Left ventricle myocardium superior (tissue), 1 donor: ENCODE data around the gene LRRC4C. TPM values are rescaled to one million over a fixed set of nuclear protein-coding genes. Genes with fewer than 3 reads are reported as not detected.

ENCODE experiments used
- ATAC-seq: fragments of 200-7000 bp; cut with Tn5 transposase; one replicate; pipeline ENCODE4 v1.9.1; 2020; ENCODE audit warnings: mild to moderate bottlenecking, moderate library complexity
- DNase-seq: peaks from one replicate; pipeline ENCODE4 v3.0.0-alpha.2; 2020
- intact Hi-C: fragments of 100-400 bp; cut with micrococcal nuclease; formaldehyde crosslinking; loops from one replicate; pipeline ENCODE4 v1.11.0; 2022
- total RNA-seq: library from RNA; stranded (reverse); fragmentation: NEBNext Ultra II Directional; extraction: Animal tissue kit (Norgen Biotek cat#: 25700); gene quantifications from one replicate; pipeline ENCODE4 v1.2.1, GENCODE V29; 2021
- donor health status: DM: no; HTN: yes; CAD: no; lungs with severe emphysema.

LRRC4C gene
- total RNA-seq, 1 donor from 2014 or later: 0.57 TPM

GRCh38 chr11:40268551-40268950 lies 1190.9 kb downstream of the LRRC4C start:
- DNase-seq: no peak
- intact Hi-C loops: no loop called here
- ATAC-seq: no peak

- DNase-seq: no peak
- intact Hi-C loops: no loop called here
- no peak for ATAC-seq
These were observed 1204.0 kb downstream of the LRRC4C start for GRCh38 chr11:40255457-40255856.

GRCh38 chr11:40253166-40253565 lies 1206.3 kb downstream of the LRRC4C start:
- intact Hi-C loops: no loop called here
- ATAC-seq (no peak), DNase-seq (no peak)

- ATAC-seq (no peak), DNase-seq (no peak)
- intact Hi-C loops: no loop called here
These were observed 1207.2 kb downstream of the LRRC4C start for GRCh38 chr11:40252236-40252635.

GRCh38 chr11:40246983-40247382 lies 1212.5 kb downstream of the LRRC4C start:
- intact Hi-C loops: no loop called here
- DNase-seq (no peak), ATAC-seq (no peak)

GRCh38 chr11:40241524-40242051 lies 1217.9 kb downstream of the LRRC4C start:
- DNase-seq (no peak), ATAC-seq (peak; percentile 65)
- intact Hi-C loops: no loop called here

- ATAC-seq (no peak), DNase-seq (no peak)
- intact Hi-C loops: no loop called here
These were observed 1219.2 kb downstream of the LRRC4C start for GRCh38 chr11:40240284-40240683.

- ATAC-seq (no peak), DNase-seq (no peak)
These were observed 1222.9 kb downstream of the LRRC4C start for GRCh38 chr11:40236526-40236925.

GRCh38 chr11:40235841-40236240 lies 1223.6 kb downstream of the LRRC4C start:
- ATAC-seq (no peak), DNase-seq (no peak)
- intact Hi-C loops: no loop called here

More at GRCh38 chr11:40236526-40236925, 1222.9 kb downstream of the LRRC4C start:
- intact Hi-C loops: no loop called here

- no peak for ATAC-seq
- no peak for DNase-seq
- intact Hi-C loops: no loop called here
These were observed 1228.6 kb downstream of the LRRC4C start for GRCh38 chr11:40230821-40231220.

GRCh38 chr11:40228662-40229061 lies 1230.8 kb downstream of the LRRC4C start:
- ATAC-seq (no peak), DNase-seq (no peak)
- intact Hi-C loops: no loop called here

GRCh38 chr11:40227730-40228129 lies 1231.7 kb downstream of the LRRC4C start:
- DNase-seq: no peak
- intact Hi-C loops: no loop called here
- ATAC-seq: no peak

GRCh38 chr11:40226654-40227053 lies 1232.8 kb downstream of the LRRC4C start:
- intact Hi-C loops: no loop called here
- ATAC-seq (no peak), DNase-seq (no peak)

- DNase-seq (no peak), ATAC-seq (no peak)
- intact Hi-C loops: no loop called here
These were observed 1235.7 kb downstream of the LRRC4C start for GRCh38 chr11:40223596-40224330.

GRCh38 chr11:40219401-40219800 lies 1240.1 kb downstream of the LRRC4C start:
- DNase-seq (no peak), ATAC-seq (peak; percentile 34)
- intact Hi-C loops: no loop called here

- DNase-seq (no peak), ATAC-seq (no peak)
- intact Hi-C loops: no loop called here
These were observed 1243.9 kb downstream of the LRRC4C start for GRCh38 chr11:40215556-40215955.

GRCh38 chr11:40207416-40207815 lies 1252.0 kb downstream of the LRRC4C start:
- intact Hi-C loops: no loop called here
- ATAC-seq (no peak), DNase-seq (no peak)

GRCh38 chr11:40204228-40204627 lies 1255.2 kb downstream of the LRRC4C start:
- ATAC-seq (no peak), DNase-seq (no peak)
- intact Hi-C loops: no loop called here

GRCh38 chr11:40203606-40204005 lies 1255.8 kb downstream of the LRRC4C start:
- intact Hi-C loops: no loop called here
- ATAC-seq: no peak

GRCh38 chr11:40202589-40203270 lies 1256.7 kb downstream of the LRRC4C start:
- DNase-seq (no peak), ATAC-seq (no peak)
- intact Hi-C loops: no loop called here

More at GRCh38 chr11:40203606-40204005, 1255.8 kb downstream of the LRRC4C start:
- DNase-seq: no peak
